HCT116 (cell line): Measurements from ENCODE around the gene DIPK1B. TPM values are rescaled to one million over a fixed set of nuclear protein-coding genes. Genes with fewer than 3 reads are reported as not detected.
A peak's percentile ranks its signal among the peaks of the same experiment; 100 is the strongest.

Experiments
- ATAC-seq: fragments of 200-7000 bp; cut with Tn5 transposase; 2 replicates; pipeline ENCODE4 v1.9.1; 2020; ENCODE audit warnings: mild to moderate bottlenecking, moderate library complexity
- BruUV-seq: library from RNA; stranded (reverse); fragments of 400-500 nt; replicated peaks from 2 replicates; lab custom pipeline; 2021; lab: Mats Ljungman, UMichigan
- CTCF ChIA-PET: fragments of 300-600 bp; sonication (Branson Sonifier 250); formaldehyde crosslinking; loops from one replicate; lab custom pipeline; 2021; ENCODE audit warnings: antibody characterized with exemption; lab: Charles Lee
- POLR2A ChIA-PET: fragments of 300-600, 350-600 bp; sonication (Branson Sonifier 250); formaldehyde crosslinking; loops from one replicate; lab custom pipeline; 2021; ENCODE audit warnings: antibody characterized with exemption; lab: Charles Lee
- RAD21 ChIA-PET, 2 experiments: fragments of 300-600 bp; sonication (Branson Sonifier 250); formaldehyde crosslinking; loops; one replicate each; lab custom pipeline; 2023; ENCODE audit warnings: low total read pairs in 2 of 2; ENCODE audit not compliant: uncharacterized antibody in 2 of 2, unreplicated experiment in 2 of 2, low non-redundant PET in 1 of 2; lab: Charles Lee
- DNase-seq: peaks from one replicate; pipeline ENCODE4 v3.0.0-alpha.2; 2010; ENCODE audit warnings: low read depth, low spot score
- H2AFZ ChIP-seq: fragments of 200-600 bp; shearing (Covaris generic), sonication (generic); 2 replicates; pipeline ENCODE4 v1.6.1; 2017; ENCODE audit warnings: low read depth, mixed run types, mixed read lengths, antibody characterized with exemption, low read length; ENCODE audit not compliant: poor library complexity, severe bottlenecking
- H3K27ac ChIP-seq: 2 replicates; pipeline ENCODE4 v1.5.1; 2012; ENCODE audit warnings: low read depth, low read length
- H3K27me3 ChIP-seq: fragments of 200-600 bp; sonication (generic); 2 replicates; pipeline ENCODE4 v1.6.1; 2016; ENCODE audit warnings: mixed run types, low read length, mixed read lengths; ENCODE audit not compliant: insufficient read depth
- H3K36me3 ChIP-seq, 2 experiments: fragments of 200-500 bp in 1 of 2; fragments of 200-600 bp in 1 of 2; sonication (Bioruptor generic) in 1 of 2; sonication (generic) in 1 of 2; 2 replicates each; pipeline versions ENCODE4 v1.5.1 to v1.6.1; 2014 to 2016; ENCODE audit warnings: low read length in 2 of 2, inconsistent platforms in 1 of 2, mixed read lengths in 1 of 2, mixed run types in 1 of 2; ENCODE audit not compliant: insufficient read depth in 2 of 2, control insufficient read depth in 1 of 2
- H3K4me1 ChIP-seq, 2 experiments: fragments of 200-600 bp in 1 of 2; sonication (generic) in 1 of 2; 2 replicates each; pipeline versions ENCODE4 v1.5.1 to v1.6.1; 2012 to 2017; ENCODE audit warnings: low read length in 2 of 2, inconsistent platforms in 1 of 2, mild to moderate bottlenecking in 1 of 2, mixed read lengths in 1 of 2, mixed run types in 1 of 2, moderate library complexity in 1 of 2; ENCODE audit not compliant: insufficient read depth in 2 of 2, control insufficient read depth in 1 of 2
- H3K4me2 ChIP-seq: fragments of 200-600 bp; sonication (generic); 2 replicates; pipeline ENCODE4 v1.6.1; 2017; ENCODE audit warnings: mixed run types, low read length, mixed read lengths
- H3K4me3 ChIP-seq, 2 experiments: fragments of 200-600 bp in 1 of 2; sonication (generic) in 1 of 2; replicated peaks in 1 of 2; 2 replicates each; pipeline ENCODE4 v1.5.1; 2011 to 2016; ENCODE audit warnings: low read length in 2 of 2, control low read depth in 1 of 2, low read depth in 1 of 2, mild to moderate bottlenecking in 1 of 2, mixed read lengths in 1 of 2, mixed run types in 1 of 2
- H3K79me2 ChIP-seq: fragments of 200-600 bp; sonication (generic); 2 replicates; pipeline ENCODE4 v1.6.1; 2017; ENCODE audit warnings: mild to moderate bottlenecking, mixed run types, low read length, moderate library complexity, mixed read lengths; ENCODE audit not compliant: insufficient read depth
- H3K9ac ChIP-seq: fragments of 200-600 bp; sonication (generic); 2 replicates; pipeline ENCODE4 v1.6.1; 2016; ENCODE audit warnings: low read length, mixed read lengths
- H3K9me2 ChIP-seq: fragments of 200-600 bp; sonication (generic), shearing (Covaris generic); 2 replicates; pipeline ENCODE4 v1.6.1; 2017; ENCODE audit warnings: mixed run types, mild to moderate bottlenecking, moderate library complexity; ENCODE audit not compliant: insufficient read depth
- H3K9me3 ChIP-seq, 2 experiments: fragments of 200-500 bp in 1 of 2; fragments of 200-600 bp in 1 of 2; sonication (Bioruptor generic) in 1 of 2; sonication (generic) in 1 of 2; 2 replicates each; pipeline ENCODE4 v1.6.1; 2014 to 2017; ENCODE audit warnings: low read length in 2 of 2, mixed read lengths in 2 of 2, inconsistent platforms in 1 of 2, low read depth in 1 of 2, mild to moderate bottlenecking in 1 of 2, mixed run types in 1 of 2, moderate library complexity in 1 of 2; ENCODE audit not compliant: control insufficient read depth in 1 of 2, insufficient read depth in 1 of 2
- H4K20me1 ChIP-seq: fragments of 200-600 bp; sonication (generic), shearing (Covaris generic); 2 replicates; pipeline ENCODE4 v1.6.1; 2017; ENCODE audit warnings: mixed run types, mild to moderate bottlenecking, moderate library complexity; ENCODE audit not compliant: insufficient read depth
- CBX3 ChIP-seq: IDR thresholded peaks from 2 replicates; pipeline ENCODE4 v1.6.1; 2012; ENCODE audit warnings: low read depth
- CTCF ChIP-seq, 3 experiments: fragments of 200-600 bp in 1 of 3; sonication (generic) in 1 of 3; IDR thresholded peaks in 2 of 3; conservative IDR thresholded peaks in 1 of 3; 2 replicates each; pipeline ENCODE4 v1.5.1; 2012 to 2017; ENCODE audit warnings: low read depth in 2 of 3, low read length in 2 of 3, antibody characterized with exemption in 1 of 3, borderline replicate concordance in 1 of 3, control low read depth in 1 of 3, mild to moderate bottlenecking in 1 of 3, mixed read lengths in 1 of 3, mixed run types in 1 of 3, moderate library complexity in 1 of 3; ENCODE audit not compliant: insufficient read depth in 1 of 3
- ELF1 ChIP-seq: IDR thresholded peaks from 2 replicates; pipeline ENCODE4 v1.6.1; 2012; ENCODE audit warnings: low read depth, borderline replicate concordance
- EZH2phosphoT487 ChIP-seq: fragments of 200-600 bp; IDR thresholded peaks from 2 replicates; pipeline ENCODE4 v1.6.1; 2018; ENCODE audit warnings: antibody characterized with exemption, borderline replicate concordance
- JUND ChIP-seq: IDR thresholded peaks from 2 replicates; pipeline ENCODE4 v1.6.1; 2012
- POLR2AphosphoS5 ChIP-seq: IDR thresholded peaks from 2 replicates; pipeline ENCODE4 v1.6.1; 2011; ENCODE audit warnings: mild to moderate bottlenecking, low read depth, low read length, moderate library complexity
- SIN3A ChIP-seq: IDR thresholded peaks from 2 replicates; pipeline ENCODE4 v1.6.1; 2012; ENCODE audit warnings: low read depth
- SP1 ChIP-seq: IDR thresholded peaks from 2 replicates; pipeline ENCODE4 v1.6.1; 2012; ENCODE audit warnings: low read depth
- SRF ChIP-seq: IDR thresholded peaks from 2 replicates; pipeline ENCODE4 v1.6.1; 2012; ENCODE audit warnings: low read depth
- TCF7L2 ChIP-seq: IDR thresholded peaks from 2 replicates; pipeline ENCODE4 v1.7.0; 2011; ENCODE audit warnings: borderline replicate concordance, inconsistent platforms; ENCODE audit not compliant: insufficient read depth, insufficient read length; ENCODE audit errors: extremely low read depth
- ZBTB33 ChIP-seq: IDR thresholded peaks from 2 replicates; pipeline ENCODE4 v1.6.1; 2011; ENCODE audit warnings: mild to moderate bottlenecking, low read length, moderate library complexity; ENCODE audit not compliant: insufficient replicate concordance; ENCODE audit errors: extremely low read depth
- ZFX ChIP-seq: fragments of 450-650 bp; IDR thresholded peaks from 2 replicates; pipeline ENCODE4 v1.6.1; 2017
- intact Hi-C: fragments of 100-400 bp; cut with micrococcal nuclease; formaldehyde crosslinking; loops from 2 replicates; pipeline ENCODE4 v1.10.0; 2022
- total RNA-seq: library from RNA; stranded (reverse); gene quantifications from one replicate; pipeline ENCODE4 v1.2.1, GENCODE V29; 2021; ENCODE audit not compliant: unreplicated experiment

Gene DIPK1B
- total RNA-seq, 1 experiment from 2014 or later, result 15.6 TPM

GRCh38 chr9:136662656-136663581 is 49.5 kb upstream of the DIPK1B start, which contains the start of gene EGFL7:
EGFL7 (plus strand) TSS chr9:136662916; CDS start chr9:136668283, 5,367 bp downstream.
- DNase-seq, result no peak
- no peaks in the 10 kb centered on the region for H3K9me2 ChIP-seq
- TF ChIP-seq JUND (no peak), SP1 (no peak), CBX3 (no peak), ELF1 (no peak), TCF7L2 (no peak)
- TF ChIP-seq, all 23 proteins: peak for 0
- no peak within 1 kb of the TSS for H2AFZ ChIP-seq
- POLR2A ChIA-PET, result no interaction called here
- peaks cover 0 to 14% of the 10 kb centered on the region in 2 experiments; a peak in 1 of 4 replicates for H3K4me1 ChIP-seq
- no peak within 1 kb of the TSS for H3K4me2 ChIP-seq
- no peaks in the 10 kb centered on the region for H3K27me3 ChIP-seq
- CTCF ChIA-PET, result no interaction called here
- no peaks in the 10 kb centered on the region for H3K9me3 ChIP-seq
- H3K9ac ChIP-seq, result no peak within 1 kb of the TSS
- H3K4me3 ChIP-seq, result no peak within 1 kb of the TSS
- RAD21 ChIA-PET, result no interaction called here
- no peak for ATAC-seq
- intact Hi-C loops, result no loop called here
- H3K27ac ChIP-seq, result no peak within 1 kb of the TSS
- H3K36me3 ChIP-seq, result no peaks in the 10 kb centered on the region
- H3K79me2 ChIP-seq, result no peaks in the 10 kb centered on the region
- no TSS peak for BruUV-seq
- no peaks in the 10 kb centered on the region for H4K20me1 ChIP-seq

GRCh38 chr9:136664000-136664915 is 48.1 kb upstream of the DIPK1B start:
- ChIA-PET CTCF (no interaction called here), RAD21 (no interaction called here), POLR2A (no interaction called here)
- DNase-seq, result no peak
- H3K79me2 ChIP-seq, result no peaks in the 10 kb centered on the region
- no peak overlapping the region for H3K9ac ChIP-seq
- ATAC-seq, result no peak
- H3K9me2 ChIP-seq, result no peaks in the 10 kb centered on the region
- H3K9me3 ChIP-seq, result no peaks in the 10 kb centered on the region
- H4K20me1 ChIP-seq, result no peaks in the 10 kb centered on the region
- intact Hi-C loops, result no loop called here
- H3K27me3 ChIP-seq, result no peaks in the 10 kb centered on the region
- peaks cover 0 to 24% of the 10 kb centered on the region in 2 experiments; a peak in 2 of 4 replicates for H3K4me1 ChIP-seq
- H3K4me3 ChIP-seq, result no peak overlapping the region
- no peak overlapping the region for H2AFZ ChIP-seq
- no TSS peak for BruUV-seq
- H3K27ac ChIP-seq, result peak overlapping the region; percentile 14; the same call in 1 of the 2 replicates
- H3K4me2 ChIP-seq, result no peak overlapping the region
- H3K36me3 ChIP-seq, result no peaks in the 10 kb centered on the region
- no peak for TF ChIP-seq SIN3A
- TF ChIP-seq POLR2AphosphoS5, result no peak
- TF ChIP-seq EZH2phosphoT487, result no peak
- no peak for TF ChIP-seq SRF
- no peak for TF ChIP-seq CTCF (IDR thresholded peaks at IDR 0.05 in 2 of 3, conservative IDR thresholded peaks at IDR 0.05 in 1 of 3; ENCODE audit: borderline replicate concordance in 1 of 3, insufficient read depth in 1 of 3, low read depth in 2 of 3, low read length in 2 of 3)
- no peak for TF ChIP-seq SP1
- TF ChIP-seq JUND, result no peak
- no peak for TF ChIP-seq ZFX
- no peak for TF ChIP-seq ELF1
- TF ChIP-seq ZBTB33, result no peak
- TF ChIP-seq CBX3, result no peak
